ENCODE measurements around the gene USP6NL.

Gene USP6NL

DNA sequence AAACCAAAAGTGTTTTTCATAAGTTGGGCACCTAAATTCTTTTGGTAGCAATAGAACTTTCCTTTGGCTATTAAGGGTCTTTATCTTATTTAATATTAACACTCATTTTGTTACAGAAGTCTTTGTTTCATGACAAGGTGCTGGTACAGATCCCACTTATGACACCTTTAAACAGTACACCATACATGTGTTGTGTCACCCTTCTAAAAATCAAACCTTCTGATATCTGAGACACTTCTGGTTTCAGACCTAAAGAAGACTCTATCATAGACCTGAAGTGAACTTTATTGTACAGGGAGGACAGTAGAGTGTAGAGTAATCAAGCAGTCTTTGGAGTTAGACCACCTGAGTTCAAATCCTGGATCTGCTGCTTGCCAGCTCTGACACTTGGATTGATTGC, 5.8 kb upstream of the USP6NL start:
- no peak for DNase-seq

GRCh38 chr10:11616021-11616420, 4.6 kb upstream of the USP6NL start:
- no peak for DNase-seq

- no peak for DNase-seq
Observed at GRCh38 chr10:11615396-11615795, 3.9 kb upstream of the USP6NL start.

GRCh38 chr10:11612021-11613001, 861 bp upstream of the USP6NL start:
- DNase-seq: peak in 1 of 56 donors; percentile 39

DNA sequence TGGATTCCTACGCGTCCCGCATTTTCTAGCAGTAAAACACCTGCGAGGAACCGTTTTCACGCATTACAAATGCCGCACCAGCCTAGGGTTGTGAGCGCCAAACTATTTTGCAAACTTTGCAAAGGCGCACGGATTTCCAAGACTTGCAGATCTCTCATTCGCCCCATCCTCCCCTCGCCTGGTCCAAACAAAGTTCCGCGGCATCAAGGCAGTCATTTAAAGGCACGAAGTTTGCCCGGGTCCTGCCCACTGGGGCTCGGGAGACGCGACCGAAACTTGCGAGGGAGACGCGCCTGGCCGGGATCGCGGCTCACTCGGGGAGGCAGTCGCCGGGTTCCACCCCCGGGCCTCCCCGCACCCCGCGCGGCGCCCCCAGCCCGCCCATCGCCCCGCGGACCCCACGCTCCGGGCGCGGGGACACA, 613 bp downstream of the USP6NL start:
- peak in 16 of 56 donors; percentile 4 to 43 (median 32) for DNase-seq

- DNase-seq: no peak
Observed at GRCh38 chr10:11610166-11610825, 1.2 kb downstream of the USP6NL start.

- no peak for DNase-seq
Observed at GRCh38 chr10:11609492-11610093, 1.9 kb downstream of the USP6NL start.

DNA sequence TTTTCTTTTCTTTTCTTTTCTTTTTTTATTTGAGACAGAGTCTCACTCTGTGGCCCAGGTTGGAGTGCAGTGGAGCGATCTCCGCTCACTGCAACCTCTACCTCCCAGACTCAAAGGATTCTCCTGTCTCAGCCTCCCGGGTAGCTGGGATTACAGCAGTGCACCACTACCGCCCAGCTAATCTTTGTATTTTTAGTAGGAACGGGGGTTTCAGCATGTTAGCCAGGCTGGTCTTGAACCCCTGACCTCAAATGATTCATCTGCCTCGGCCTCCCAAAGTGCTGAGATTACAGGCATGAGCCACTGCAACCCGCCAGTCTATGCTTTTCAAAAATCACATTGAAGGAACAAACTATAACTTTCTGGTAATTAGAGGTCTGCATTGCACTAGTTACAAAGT, 2.4 kb downstream of the USP6NL start:
- no peak for DNase-seq

DNA sequence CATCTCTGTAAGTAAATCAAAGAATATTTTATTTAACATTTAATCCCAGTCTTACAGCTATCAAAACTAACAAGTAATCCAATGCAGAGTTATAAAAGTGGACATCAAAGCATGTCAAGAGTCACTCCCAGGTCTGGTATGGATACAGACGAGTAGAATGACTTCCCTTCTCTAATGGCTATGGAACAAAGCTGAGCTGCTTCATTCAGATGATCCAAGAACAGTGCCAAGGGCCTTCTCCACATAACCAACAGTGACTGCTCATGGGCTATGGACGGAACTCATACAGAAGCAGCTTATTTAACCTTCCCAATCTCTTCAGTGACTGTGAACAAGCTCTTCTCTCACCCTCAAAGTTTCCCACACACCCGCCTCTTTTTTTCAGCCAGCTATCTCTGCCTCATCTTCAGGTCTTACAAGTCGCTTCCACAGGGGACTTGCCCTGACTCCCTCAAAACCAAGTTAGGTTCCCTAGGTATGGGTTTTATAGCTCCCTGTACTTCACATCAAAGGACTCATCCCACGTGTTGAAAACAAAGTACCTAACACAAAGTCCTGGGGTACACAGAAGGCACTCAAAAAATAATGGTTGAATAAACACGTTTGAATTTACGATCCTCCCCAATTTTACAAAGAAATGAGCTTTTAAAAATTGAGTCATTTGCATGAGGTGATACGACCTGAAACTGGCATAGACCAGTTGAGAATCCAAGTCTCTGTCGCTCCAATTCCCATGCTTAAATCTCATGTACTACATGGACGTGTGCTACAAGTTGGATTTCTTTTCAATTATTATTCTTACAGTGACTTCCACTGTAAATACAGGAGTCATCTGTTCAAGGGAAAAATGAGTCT, 3.1 kb downstream of the USP6NL start:
- DNase-seq: no peak

DNA sequence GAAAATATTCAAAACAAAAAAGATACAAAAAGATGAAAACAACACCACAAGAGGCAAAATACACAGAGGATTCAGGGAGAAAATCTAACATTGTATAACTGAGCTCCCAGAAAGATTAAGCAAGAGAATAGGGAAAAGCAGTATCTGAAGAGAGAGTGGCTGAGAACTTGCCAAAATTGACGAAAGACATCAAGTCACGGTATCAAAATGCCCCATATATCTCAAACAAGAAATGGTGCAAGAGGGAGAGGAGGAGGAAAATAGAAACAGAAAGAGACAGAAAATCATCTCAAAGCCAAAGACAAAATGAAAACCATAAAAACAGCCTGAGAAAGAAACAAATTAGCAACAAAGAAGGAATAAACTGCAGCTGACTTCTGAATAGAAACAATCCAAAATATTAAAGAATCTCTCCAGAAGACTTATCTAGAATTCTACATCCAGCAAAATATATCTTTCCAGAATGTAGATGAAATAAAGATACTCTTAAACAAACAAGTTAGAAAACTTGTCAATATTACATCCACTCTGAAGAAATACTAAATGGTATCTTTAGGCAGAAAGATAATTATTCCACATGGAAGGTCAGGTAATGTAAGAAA, 5.5 kb downstream of the USP6NL start:
- DNase-seq: no peak

GRCh38 chr10:11604865-11605650, 6.4 kb downstream of the USP6NL start:
- no peak for DNase-seq

GRCh38 chr10:11603741-11604140, 7.7 kb downstream of the USP6NL start:
- DNase-seq: no peak

GRCh38 chr10:11602919-11603523, 8.4 kb downstream of the USP6NL start:
- no peak for DNase-seq

DNA sequence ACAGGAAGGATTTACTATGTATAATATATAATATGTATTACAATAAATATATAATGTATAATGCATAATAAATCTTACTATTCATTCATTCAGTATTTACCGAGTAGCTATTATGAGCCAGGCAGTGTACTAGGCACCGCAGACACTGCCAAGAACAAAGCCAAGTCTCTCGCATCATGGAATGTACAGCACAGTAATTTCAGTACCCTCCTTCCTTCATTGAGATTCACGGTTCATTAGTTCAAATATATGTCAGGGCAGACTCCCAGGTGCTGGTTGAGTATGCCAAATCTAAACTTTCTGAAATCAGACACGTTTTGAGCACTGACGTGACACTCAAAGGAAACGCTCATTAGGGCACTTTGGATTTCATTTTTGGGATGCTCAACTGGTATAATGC, 9.1 kb downstream of the USP6NL start:
- DNase-seq: no peak

GRCh38 chr10:11601670-11602069, 9.8 kb downstream of the USP6NL start:
- no peak for DNase-seq

GRCh38 chr10:11600280-11600679, 11.2 kb downstream of the USP6NL start:
- DNase-seq: no peak

DNA sequence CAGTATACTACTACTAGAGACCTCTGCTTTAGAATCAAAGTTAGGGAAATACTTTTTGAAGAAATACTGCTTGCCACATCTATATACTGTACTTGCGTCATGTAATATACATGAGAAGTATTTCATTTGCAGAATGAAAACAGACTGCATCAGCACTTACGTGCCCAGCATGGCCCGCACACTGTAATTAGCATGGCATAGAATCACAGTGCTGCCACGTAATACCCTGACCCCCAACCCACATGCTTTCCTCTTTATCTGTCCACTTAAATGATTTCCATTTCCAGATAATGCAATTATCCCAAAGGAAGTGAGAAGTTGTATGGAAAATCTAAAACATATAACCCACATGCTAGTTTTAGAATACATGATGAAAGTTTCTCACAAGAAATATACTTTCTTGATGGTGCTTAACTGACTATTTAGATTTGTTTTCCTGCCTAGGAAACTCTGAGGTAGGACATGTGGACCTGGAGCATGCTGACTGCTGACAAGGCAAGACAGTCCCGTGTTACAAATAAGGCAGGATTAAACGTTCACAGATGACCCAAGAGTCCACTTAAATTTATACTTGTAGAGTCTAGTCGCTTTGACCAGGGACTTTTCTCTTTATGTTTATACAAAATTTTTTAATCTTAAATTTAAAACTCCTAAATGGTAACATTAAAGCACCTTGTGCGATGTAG, 12.6 kb downstream of the USP6NL start:
- no peak for DNase-seq

- DNase-seq: no peak
Observed at GRCh38 chr10:11597470-11597869, 14.0 kb downstream of the USP6NL start.

DNA sequence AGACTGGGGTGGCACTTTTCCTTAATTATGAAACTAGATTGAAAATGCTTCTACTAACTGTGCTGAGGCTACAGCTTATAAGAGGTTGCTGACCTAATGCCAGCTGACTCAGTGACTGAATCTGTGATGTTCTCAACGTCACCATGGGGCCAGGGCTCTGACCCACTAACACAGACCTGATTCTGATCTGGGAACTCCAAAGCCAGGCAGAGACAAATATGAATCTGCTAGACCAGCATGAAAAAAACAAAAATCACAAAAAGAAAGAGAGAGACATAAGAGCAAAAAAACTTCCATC, 16.1 kb downstream of the USP6NL start:
- peak in 2 of 56 donors; percentile 19 to 40 for DNase-seq

All from nucleus accumbens (tissue), 56 donors.